Fibroblast of peridontal ligament (primary cell): ENCODE measurements around the gene ACOT13.
"Not testable (repeated sequence)": the region's sequence is repeated elsewhere in the genome, so short reads cannot be mapped to it uniquely, and the experiment has no call there.

ENCODE experiments used
- DNase-seq: peaks from one replicate; pipeline ENCODE4 v3.0.0-alpha.2; 2010; ENCODE audit errors: extremely low read depth

The ACOT13 gene

GRCh38 chr6:24662236-24662635, 4.6 kb upstream of the ACOT13 start:
- no peak for DNase-seq

DNA sequence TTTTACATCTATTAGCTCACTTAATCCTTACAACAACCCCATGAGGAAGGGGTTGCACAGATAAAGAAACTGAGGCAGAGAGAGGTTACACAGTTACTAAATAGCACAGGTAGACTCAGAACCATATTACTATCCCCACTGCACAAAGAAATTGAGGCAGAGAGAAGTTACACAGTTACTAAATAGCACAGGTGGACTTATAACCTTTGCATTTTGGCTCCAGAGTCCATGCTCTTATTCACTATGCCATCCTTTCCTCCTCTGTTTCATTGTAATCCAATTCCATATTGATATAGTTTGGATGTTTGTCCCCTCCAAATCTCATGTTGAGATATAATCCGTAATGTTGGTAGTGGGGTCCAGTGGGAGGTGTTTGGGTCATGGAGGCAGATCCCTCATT, 3.7 kb upstream of the ACOT13 start:
- no peak for DNase-seq

- no peak for DNase-seq
These were observed 2.6 kb upstream of the ACOT13 start for GRCh38 chr6:24664046-24664987.

GRCh38 chr6:24666097-24666640, 708 bp upstream of the ACOT13 start:
- peak; percentile 39 for DNase-seq

GRCh38 chr6:24667378-24667803, 514 bp downstream of the ACOT13 start:
- DNase-seq = peak; percentile 72

GRCh38 chr6:24668066-24668996, 1.5 kb downstream of the ACOT13 start:
- not testable (repeated sequence) for DNase-seq

- DNase-seq = no peak
These were observed 2.1 kb downstream of the ACOT13 start for GRCh38 chr6:24668997-24669361.

- not testable (repeated sequence) for DNase-seq
These were observed 3.6 kb downstream of the ACOT13 start for GRCh38 chr6:24670492-24670891.

DNA sequence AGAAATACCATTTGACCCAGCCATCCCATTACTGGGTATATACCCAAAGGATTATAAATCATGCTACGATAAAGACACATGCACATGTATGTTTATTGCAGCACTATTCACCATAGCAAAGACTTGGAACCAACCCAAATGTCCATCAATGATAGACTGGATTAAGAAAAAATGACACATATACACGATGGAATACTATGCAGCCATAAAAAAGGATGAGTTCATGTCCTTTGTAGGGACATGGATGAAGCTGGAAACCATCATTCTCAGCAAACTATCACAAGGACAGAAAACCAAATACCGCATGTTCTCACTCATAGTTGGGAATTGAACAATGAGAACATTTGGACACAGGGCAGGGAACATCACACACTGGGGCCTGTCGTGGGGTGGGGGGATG, 4.2 kb downstream of the ACOT13 start:
- DNase-seq = not testable (repeated sequence)

- DNase-seq = no peak
These were observed 5.8 kb downstream of the ACOT13 start for GRCh38 chr6:24672620-24673182.

GRCh38 chr6:24673625-24674024, 6.7 kb downstream of the ACOT13 start:
- DNase-seq = no peak

GRCh38 chr6:24678792-24679352, 12.0 kb downstream of the ACOT13 start:
- DNase-seq = not testable (repeated sequence)

DNA sequence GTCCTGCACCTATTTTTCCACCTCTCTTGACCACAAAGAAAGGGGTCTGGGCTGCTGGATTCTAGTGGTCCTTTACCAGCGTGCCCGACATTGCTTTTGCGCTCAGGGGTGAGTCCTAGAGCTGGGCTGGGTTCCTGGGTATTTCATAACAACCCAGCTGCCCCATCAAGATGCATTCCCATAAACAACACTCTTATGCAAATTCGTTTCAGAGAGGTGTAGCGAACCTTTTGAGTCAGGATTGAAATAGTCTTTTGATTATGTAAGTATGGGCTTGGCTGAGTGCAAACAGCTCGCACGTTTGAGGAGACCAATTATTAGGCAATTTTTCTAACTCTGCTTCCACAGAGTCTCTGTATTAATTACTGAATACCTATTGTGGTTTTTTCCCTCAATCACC, 13.7 kb downstream of the ACOT13 start:
- DNase-seq = no peak

- no peak for DNase-seq
These were observed 16.7 kb downstream of the ACOT13 start for GRCh38 chr6:24683297-24684296.

DNA sequence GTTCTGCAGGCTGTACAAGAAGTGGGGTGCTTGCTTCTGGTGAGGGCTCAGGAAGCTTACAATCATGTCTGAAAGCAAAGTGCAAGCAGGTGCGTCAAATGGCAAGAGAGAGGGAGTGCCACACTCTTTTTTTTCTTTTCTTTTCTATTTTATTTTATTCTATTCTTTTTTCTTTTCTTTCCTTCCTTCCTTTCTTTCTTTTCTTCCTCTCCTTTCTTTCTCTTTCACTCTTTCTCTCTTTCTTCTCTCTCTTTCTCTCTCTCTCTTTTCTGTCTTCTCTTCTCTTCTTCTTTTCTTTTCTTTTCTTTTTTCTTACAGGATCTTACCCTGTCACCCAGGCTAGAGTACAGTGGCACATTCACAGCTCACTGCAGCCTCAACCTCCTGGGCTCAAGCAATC, 19.5 kb downstream of the ACOT13 start:
- no peak for DNase-seq

DNA sequence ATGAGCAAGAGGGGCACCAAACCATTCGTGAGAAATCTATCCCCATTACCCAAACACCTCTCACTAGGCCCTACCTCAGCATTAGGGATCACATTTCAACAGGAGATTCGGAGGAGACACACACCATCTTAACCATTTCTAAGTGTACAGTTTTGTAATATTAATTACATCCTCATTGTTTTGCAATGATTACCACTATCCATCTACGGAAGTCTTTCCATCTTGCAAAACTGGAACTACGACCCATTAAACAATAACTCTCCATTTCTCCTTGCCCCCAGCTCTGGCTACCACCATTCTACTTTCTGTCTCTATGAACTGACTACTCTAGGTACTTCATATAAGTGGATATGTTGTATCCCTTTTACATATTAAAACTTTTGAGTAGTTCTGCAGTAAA, 20.1 kb downstream of the ACOT13 start:
- DNase-seq = no peak

- DNase-seq = peak; percentile 66
These were observed 23.1 kb downstream of the ACOT13 start for GRCh38 chr6:24689964-24690363.

- no peak for DNase-seq
These were observed 23.7 kb downstream of the ACOT13 start for GRCh38 chr6:24690593-24690992.

- DNase-seq = no peak
These were observed 24.7 kb downstream of the ACOT13 start for GRCh38 chr6:24691550-24691949.

DNA sequence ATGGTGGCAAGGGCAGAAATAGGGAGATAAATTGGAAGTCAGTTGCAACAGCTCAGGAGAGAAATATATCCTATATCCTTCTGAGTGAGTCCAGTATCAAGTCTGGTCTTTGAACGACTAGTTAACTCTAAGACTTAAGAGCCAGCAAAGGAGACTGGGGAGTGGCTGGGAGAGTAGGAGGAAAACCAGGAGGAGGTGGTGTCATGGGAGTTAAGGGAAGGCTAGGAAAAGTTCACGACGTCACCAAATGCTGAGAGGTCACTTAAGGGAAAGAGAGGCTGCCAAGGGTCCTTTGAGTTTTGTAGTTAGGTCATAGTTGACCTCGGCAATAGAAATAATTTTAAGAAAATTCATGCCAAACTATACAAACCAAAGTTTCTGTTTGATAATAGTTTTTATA, 25.1 kb downstream of the ACOT13 start:
- no peak for DNase-seq
